GM10266 (cell line): ENCODE data around the gene TIGD1.
A peak's percentile ranks its signal among the peaks of the same experiment; 100 is the strongest.

Experiments used
- DNase-seq: peaks from one replicate; pipeline ENCODE4 v3.0.0; 2012; ENCODE audit errors: extremely low spot score
- CTCF ChIP-seq: IDR thresholded peaks from 2 replicates; pipeline ENCODE4 v1.5.1; 2012; ENCODE audit warnings: mild to moderate bottlenecking, low read depth; ENCODE audit not compliant: control insufficient read depth, insufficient read depth; ENCODE audit errors: missing control alignments

The TIGD1 gene

GRCh38 chr2:232569541-232569940, 19.2 kb upstream of the TIGD1 start:
- DNase-seq = no peak
- no peak for TF ChIP-seq CTCF

GRCh38 chr2:232568161-232568560, 17.8 kb upstream of the TIGD1 start:
- no peak for TF ChIP-seq CTCF
- DNase-seq = no peak

GRCh38 chr2:232567721-232568120, 17.4 kb upstream of the TIGD1 start:
- DNase-seq = no peak
- TF ChIP-seq CTCF = no peak

GRCh38 chr2:232563580-232563979, 13.2 kb upstream of the TIGD1 start:
- no peak for TF ChIP-seq CTCF
- DNase-seq = no peak

DNA sequence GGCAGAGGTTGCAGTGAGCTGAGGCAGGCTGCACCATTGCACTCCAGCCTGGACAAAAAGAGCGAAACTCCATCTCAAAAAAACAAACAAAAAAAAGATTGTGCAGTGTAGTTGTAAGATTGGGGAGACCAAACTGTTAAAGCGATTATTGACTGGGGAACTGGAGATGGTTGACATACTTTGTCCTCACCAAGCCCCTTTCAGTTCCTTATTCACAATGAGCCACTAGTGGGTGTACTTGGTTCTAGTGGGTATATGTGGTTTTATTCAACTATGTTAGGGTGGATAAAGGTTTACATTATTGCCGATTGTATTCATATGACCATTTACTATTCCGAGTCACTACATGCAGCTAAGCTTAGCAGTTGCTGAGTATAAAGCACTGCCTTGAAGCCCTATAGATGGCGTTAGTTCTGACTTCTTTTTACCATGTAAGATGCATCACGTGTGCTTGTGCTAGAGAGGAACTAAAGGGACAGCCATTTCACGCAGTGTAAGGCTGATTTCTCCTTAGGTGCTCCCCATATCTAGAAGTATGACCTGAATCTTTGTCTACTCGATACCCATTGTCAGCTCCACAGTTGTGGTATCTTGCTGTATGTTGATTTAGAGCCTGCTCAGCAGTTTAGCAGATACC, 12.3 kb upstream of the TIGD1 start:
- peak; percentile 7 for TF ChIP-seq CTCF
- no peak for DNase-seq

DNA sequence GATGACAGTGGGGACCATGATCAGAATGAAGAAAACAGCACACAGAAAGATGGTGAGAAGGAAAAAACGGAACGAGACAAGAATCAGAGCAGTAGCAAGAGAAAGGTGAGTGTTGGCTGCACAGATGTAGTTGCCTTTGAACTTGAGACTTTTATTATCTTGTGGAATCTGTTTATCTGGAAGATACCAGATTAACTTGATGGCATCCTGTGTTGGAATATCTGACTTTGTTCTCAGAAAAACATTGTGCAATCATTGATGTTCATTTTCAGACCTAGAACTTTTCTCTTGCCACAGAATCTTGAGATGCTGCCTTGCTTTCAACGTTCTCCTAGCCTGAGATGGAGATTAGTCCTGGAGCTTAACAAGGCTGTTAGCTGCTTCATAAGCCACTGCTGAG, 6.1 kb upstream of the TIGD1 start:
- no peak for TF ChIP-seq CTCF
- DNase-seq = no peak

DNA sequence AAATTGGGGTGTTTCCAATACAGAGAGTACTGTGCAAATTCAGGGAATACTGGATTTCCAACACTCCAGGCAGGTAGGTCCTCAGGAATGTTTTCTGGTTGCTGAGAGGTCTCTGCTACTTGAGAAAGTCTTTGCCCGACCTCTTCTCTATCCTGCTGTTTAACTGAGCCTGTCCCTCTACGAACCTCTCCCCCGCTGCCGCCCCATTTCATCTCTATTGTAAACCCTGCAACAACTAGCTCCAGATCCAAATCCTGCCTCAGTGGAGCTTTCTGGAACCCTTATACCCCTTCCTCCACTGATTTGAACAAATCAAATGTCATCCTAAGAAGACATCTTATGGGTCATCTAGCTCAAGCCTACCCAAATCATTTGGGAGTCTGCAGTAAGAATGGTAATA, 1.4 kb upstream of the TIGD1 start:
- no peak for DNase-seq
- TF ChIP-seq CTCF = no peak
